GM12878 (cell line): ENCODE data around the gene MYH2.

ENCODE experiments used
- BACH1 ChIP-seq: fragments of 450-650 bp; IDR thresholded peaks from 2 replicates; pipeline ENCODE4 v1.6.1; 2017; ENCODE audit warnings: mild to moderate bottlenecking, borderline replicate concordance
- BRCA1 ChIP-seq: IDR thresholded peaks from 2 replicates; pipeline ENCODE4 v1.6.1; 2011; ENCODE audit warnings: low read depth, low read length, improper control_type of control experiment
- CEBPB ChIP-seq, 2 experiments: fragments of 150-350 bp in 1 of 2; IDR thresholded peaks; 2 replicates each; pipeline ENCODE4 v1.6.1; 2012 to 2014; ENCODE audit warnings: low read depth in 2 of 2, low read length in 2 of 2, borderline replicate concordance in 1 of 2, inconsistent platforms in 1 of 2
- ETV6 ChIP-seq, 2 experiments: fragments of 450-650 bp in 1 of 2; IDR thresholded peaks in 1 of 2; conservative IDR thresholded peaks in 1 of 2; 2 replicates each; pipeline ENCODE4 v1.6.1; 2014; ENCODE audit warnings: antibody characterized with exemption in 1 of 2, borderline replicate concordance in 1 of 2, low read depth in 1 of 2, mild to moderate bottlenecking in 1 of 2, moderate library complexity in 1 of 2
- FOXM1 ChIP-seq: IDR thresholded peaks from 2 replicates; pipeline ENCODE4 v1.6.1; 2012; ENCODE audit warnings: low read depth, mild to moderate bottlenecking, inconsistent platforms, low read length, moderate library complexity
- HCFC1 ChIP-seq: fragments of 150-350 bp; IDR thresholded peaks from 2 replicates; pipeline ENCODE4 v1.6.1; 2014; ENCODE audit warnings: low read length
- IRF3 ChIP-seq: fragments of 450-650 bp; IDR thresholded peaks from 2 replicates; pipeline ENCODE4 v1.6.1; 2014; ENCODE audit warnings: mild to moderate bottlenecking
- POLR2AphosphoS5 ChIP-seq: IDR thresholded peaks from 2 replicates; pipeline ENCODE4 v1.6.1; 2011; ENCODE audit warnings: mild to moderate bottlenecking, low read length, inconsistent platforms
- SRF ChIP-seq, 2 experiments: IDR thresholded peaks; 2 replicates each; pipeline ENCODE4 v1.6.1; 2011; ENCODE audit warnings: low read depth in 2 of 2, low read length in 2 of 2, mild to moderate bottlenecking in 1 of 2, moderate library complexity in 1 of 2
- TARDBP ChIP-seq: IDR thresholded peaks from 2 replicates; pipeline ENCODE4 v1.6.1; 2016; ENCODE audit warnings: borderline replicate concordance
- ZNF217 ChIP-seq: fragments of 450-650 bp; IDR thresholded peaks from 2 replicates; pipeline ENCODE4 v1.6.1; 2017; ENCODE audit warnings: antibody characterized with exemption, mild to moderate bottlenecking
- TF ChIP-seq, protein P1 (sequence below): IDR thresholded peaks from 2 replicates; pipeline ENCODE4 v1.6.1; 2012; ENCODE audit warnings: mild to moderate bottlenecking, low read depth, low read length
- TF ChIP-seq, protein P2 (sequence below), 3 experiments: IDR thresholded peaks in 2 of 3; conservative IDR thresholded peaks in 1 of 3; 2 replicates each; pipeline ENCODE4 v1.5.1; 2011; ENCODE audit warnings: low read depth in 3 of 3, low read length in 3 of 3, mild to moderate bottlenecking in 3 of 3, control low read depth in 2 of 3, moderate library complexity in 2 of 3, inconsistent platforms in 1 of 3, mixed read lengths in 1 of 3; ENCODE audit not compliant: control insufficient read depth in 2 of 3, insufficient read depth in 1 of 3; ENCODE audit errors: extremely low read depth in 1 of 3

DNA sequence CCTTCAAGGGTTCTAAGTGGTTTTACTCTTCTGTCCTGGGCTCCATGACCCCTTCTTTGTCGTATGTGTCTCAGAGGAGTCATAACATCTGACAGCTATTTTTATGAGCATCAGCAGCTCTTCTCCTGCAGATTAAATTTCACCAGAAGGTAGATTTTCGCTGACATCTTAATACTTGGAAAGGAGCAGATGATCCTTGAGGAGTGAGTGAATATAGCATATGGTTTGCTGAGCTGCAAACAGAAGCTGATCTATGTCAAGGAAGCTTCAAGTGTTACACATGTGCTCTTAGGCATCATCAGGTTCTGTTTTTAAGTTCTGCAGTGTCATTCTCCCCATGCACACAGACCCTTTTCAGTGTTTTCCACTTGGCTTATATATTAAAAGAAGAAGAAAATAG is 49.2 kb upstream of the MYH2 start:
- TF ChIP-seq TARDBP (no peak), ZNF217 (no peak), HCFC1 (no peak), FOXM1 (no peak), POLR2AphosphoS5 (no peak), ETV6 (conservative IDR thresholded peaks at IDR 0.05 in 1 of 2, IDR thresholded peaks at IDR 0.05 in 1 of 2; ENCODE audit: borderline replicate concordance in 1 of 2, low read depth in 1 of 2) (no peak), IRF3 (no peak), BRCA1 (no peak), CEBPB (IDR thresholded peaks at IDR 0.05; ENCODE audit: borderline replicate concordance in 1 of 2, low read depth in 2 of 2, low read length in 2 of 2) (no peak), BACH1 (no peak), SRF (IDR thresholded peaks at IDR 0.05; ENCODE audit: low read depth in 2 of 2, low read length in 2 of 2) (no peak)
- TF ChIP-seq, protein P1, sequence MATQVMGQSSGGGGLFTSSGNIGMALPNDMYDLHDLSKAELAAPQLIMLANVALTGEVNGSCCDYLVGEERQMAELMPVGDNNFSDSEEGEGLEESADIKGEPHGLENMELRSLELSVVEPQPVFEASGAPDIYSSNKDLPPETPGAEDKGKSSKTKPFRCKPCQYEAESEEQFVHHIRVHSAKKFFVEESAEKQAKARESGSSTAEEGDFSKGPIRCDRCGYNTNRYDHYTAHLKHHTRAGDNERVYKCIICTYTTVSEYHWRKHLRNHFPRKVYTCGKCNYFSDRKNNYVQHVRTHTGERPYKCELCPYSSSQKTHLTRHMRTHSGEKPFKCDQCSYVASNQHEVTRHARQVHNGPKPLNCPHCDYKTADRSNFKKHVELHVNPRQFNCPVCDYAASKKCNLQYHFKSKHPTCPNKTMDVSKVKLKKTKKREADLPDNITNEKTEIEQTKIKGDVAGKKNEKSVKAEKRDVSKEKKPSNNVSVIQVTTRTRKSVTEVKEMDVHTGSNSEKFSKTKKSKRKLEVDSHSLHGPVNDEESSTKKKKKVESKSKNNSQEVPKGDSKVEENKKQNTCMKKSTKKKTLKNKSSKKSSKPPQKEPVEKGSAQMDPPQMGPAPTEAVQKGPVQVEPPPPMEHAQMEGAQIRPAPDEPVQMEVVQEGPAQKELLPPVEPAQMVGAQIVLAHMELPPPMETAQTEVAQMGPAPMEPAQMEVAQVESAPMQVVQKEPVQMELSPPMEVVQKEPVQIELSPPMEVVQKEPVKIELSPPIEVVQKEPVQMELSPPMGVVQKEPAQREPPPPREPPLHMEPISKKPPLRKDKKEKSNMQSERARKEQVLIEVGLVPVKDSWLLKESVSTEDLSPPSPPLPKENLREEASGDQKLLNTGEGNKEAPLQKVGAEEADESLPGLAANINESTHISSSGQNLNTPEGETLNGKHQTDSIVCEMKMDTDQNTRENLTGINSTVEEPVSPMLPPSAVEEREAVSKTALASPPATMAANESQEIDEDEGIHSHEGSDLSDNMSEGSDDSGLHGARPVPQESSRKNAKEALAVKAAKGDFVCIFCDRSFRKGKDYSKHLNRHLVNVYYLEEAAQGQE = no peak
- TF ChIP-seq, protein P2, sequence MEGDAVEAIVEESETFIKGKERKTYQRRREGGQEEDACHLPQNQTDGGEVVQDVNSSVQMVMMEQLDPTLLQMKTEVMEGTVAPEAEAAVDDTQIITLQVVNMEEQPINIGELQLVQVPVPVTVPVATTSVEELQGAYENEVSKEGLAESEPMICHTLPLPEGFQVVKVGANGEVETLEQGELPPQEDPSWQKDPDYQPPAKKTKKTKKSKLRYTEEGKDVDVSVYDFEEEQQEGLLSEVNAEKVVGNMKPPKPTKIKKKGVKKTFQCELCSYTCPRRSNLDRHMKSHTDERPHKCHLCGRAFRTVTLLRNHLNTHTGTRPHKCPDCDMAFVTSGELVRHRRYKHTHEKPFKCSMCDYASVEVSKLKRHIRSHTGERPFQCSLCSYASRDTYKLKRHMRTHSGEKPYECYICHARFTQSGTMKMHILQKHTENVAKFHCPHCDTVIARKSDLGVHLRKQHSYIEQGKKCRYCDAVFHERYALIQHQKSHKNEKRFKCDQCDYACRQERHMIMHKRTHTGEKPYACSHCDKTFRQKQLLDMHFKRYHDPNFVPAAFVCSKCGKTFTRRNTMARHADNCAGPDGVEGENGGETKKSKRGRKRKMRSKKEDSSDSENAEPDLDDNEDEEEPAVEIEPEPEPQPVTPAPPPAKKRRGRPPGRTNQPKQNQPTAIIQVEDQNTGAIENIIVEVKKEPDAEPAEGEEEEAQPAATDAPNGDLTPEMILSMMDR (IDR thresholded peaks at IDR 0.05 in 2 of 3, conservative IDR thresholded peaks at IDR 0.05 in 1 of 3; ENCODE audit: control insufficient read depth in 2 of 3, extremely low read depth in 1 of 3, insufficient read depth in 1 of 3, low read depth in 3 of 3, low read length in 3 of 3) = no peak
